ENCODE results near the gene ALDH1L2. TPM values are rescaled to one million over a fixed set of nuclear protein-coding genes. Genes with fewer than 3 reads are reported as not detected.

The ALDH1L2 gene
- total RNA-seq, 1 experiment from 2014 or later: 2.2 TPM

- in situ Hi-C loops (cut with HindIII; ENCODE audit: low sequenced_read_pairs): no loop called here
Observed at GRCh38 chr12:105047308-105047707, 37.0 kb downstream of the ALDH1L2 start.

GRCh38 chr12:105041186-105041585 lies 43.1 kb downstream of the ALDH1L2 start:
- in situ Hi-C loops (cut with HindIII; ENCODE audit: low sequenced_read_pairs): no loop called here
- DNase-seq (ENCODE audit: low spot score): no peak

More at GRCh38 chr12:105047308-105047707, 37.0 kb downstream of the ALDH1L2 start:
- DNase-seq (ENCODE audit: low spot score): no peak

- in situ Hi-C loops (cut with HindIII; ENCODE audit: low sequenced_read_pairs): no loop called here
- DNase-seq (ENCODE audit: low spot score): no peak
Observed at GRCh38 chr12:105040476-105040875, 43.8 kb downstream of the ALDH1L2 start.

GRCh38 chr12:105036937-105037649 lies 47.2 kb downstream of the ALDH1L2 start:
- in situ Hi-C loops (cut with HindIII; ENCODE audit: low sequenced_read_pairs): no loop called here
- no peak for DNase-seq (ENCODE audit: low spot score)

- in situ Hi-C loops (cut with HindIII; ENCODE audit: low sequenced_read_pairs): no loop called here
- DNase-seq (ENCODE audit: low spot score): no peak
Observed at GRCh38 chr12:105033851-105034250, 50.4 kb downstream of the ALDH1L2 start.

- no peak for DNase-seq (ENCODE audit: low spot score)
- in situ Hi-C loops (cut with HindIII; ENCODE audit: low sequenced_read_pairs): no loop called here
Observed at GRCh38 chr12:105032703-105033357, 51.4 kb downstream of the ALDH1L2 start.

- DNase-seq (ENCODE audit: low spot score): no peak
- in situ Hi-C loops (cut with HindIII; ENCODE audit: low sequenced_read_pairs): no loop called here
Observed at GRCh38 chr12:105030820-105031807, 53.1 kb downstream of the ALDH1L2 start.

- in situ Hi-C loops (cut with HindIII; ENCODE audit: low sequenced_read_pairs): no loop called here
- no peak for DNase-seq (ENCODE audit: low spot score)
Observed at GRCh38 chr12:105026411-105026810, 57.8 kb downstream of the ALDH1L2 start.

- in situ Hi-C loops (cut with HindIII; ENCODE audit: low sequenced_read_pairs): no loop called here
- peak; percentile 69 for DNase-seq (ENCODE audit: low spot score)
Observed at GRCh38 chr12:105025890-105026289, 58.4 kb downstream of the ALDH1L2 start.

- no peak for DNase-seq (ENCODE audit: low spot score)
- in situ Hi-C loops (cut with HindIII; ENCODE audit: low sequenced_read_pairs): no loop called here
Observed at GRCh38 chr12:105024928-105025327, 59.3 kb downstream of the ALDH1L2 start.

GRCh38 chr12:105020241-105020962 lies 63.9 kb downstream of the ALDH1L2 start:
- in situ Hi-C loops (cut with HindIII; ENCODE audit: low sequenced_read_pairs): no loop called here
- DNase-seq (ENCODE audit: low spot score): no peak

- peak; percentile 23 for DNase-seq (ENCODE audit: low spot score)
- in situ Hi-C loops (cut with HindIII; ENCODE audit: low sequenced_read_pairs): no loop called here
Observed at GRCh38 chr12:105018776-105019175, 65.5 kb downstream of the ALDH1L2 start.

- no peak for DNase-seq (ENCODE audit: low spot score)
Observed at GRCh38 chr12:105018012-105018411, 66.2 kb downstream of the ALDH1L2 start.

GRCh38 chr12:105015543-105015942 lies 68.7 kb downstream of the ALDH1L2 start:
- in situ Hi-C loops (cut with HindIII; ENCODE audit: low sequenced_read_pairs): no loop called here
- no peak for DNase-seq (ENCODE audit: low spot score)

More at GRCh38 chr12:105018012-105018411, 66.2 kb downstream of the ALDH1L2 start:
- in situ Hi-C loops (cut with HindIII; ENCODE audit: low sequenced_read_pairs): no loop called here

- DNase-seq (ENCODE audit: low spot score): no peak
- in situ Hi-C loops (cut with HindIII; ENCODE audit: low sequenced_read_pairs): no loop called here
Observed at GRCh38 chr12:105014603-105015002, 69.7 kb downstream of the ALDH1L2 start.

- DNase-seq (ENCODE audit: low spot score): no peak
- in situ Hi-C loops (cut with HindIII; ENCODE audit: low sequenced_read_pairs): no loop called here
Observed at GRCh38 chr12:105013892-105014291, 70.4 kb downstream of the ALDH1L2 start.

GRCh38 chr12:105001476-105001875 lies 82.8 kb downstream of the ALDH1L2 start:
- in situ Hi-C loops (cut with HindIII; ENCODE audit: low sequenced_read_pairs): no loop called here

GRCh38 chr12:104999347-104999685 lies 84.9 kb downstream of the ALDH1L2 start:
- no peak for DNase-seq (ENCODE audit: low spot score)
- in situ Hi-C loops (cut with HindIII; ENCODE audit: low sequenced_read_pairs): no loop called here

More at GRCh38 chr12:105001476-105001875, 82.8 kb downstream of the ALDH1L2 start:
- no peak for DNase-seq (ENCODE audit: low spot score)

Data from G401 (cell line).